ENCODE measurements around the gene CHST10.
"Not testable (repeated sequence)": the region's sequence is repeated elsewhere in the genome, so short reads cannot be mapped to it uniquely, and the experiment has no call there.

Gene CHST10, protein sequence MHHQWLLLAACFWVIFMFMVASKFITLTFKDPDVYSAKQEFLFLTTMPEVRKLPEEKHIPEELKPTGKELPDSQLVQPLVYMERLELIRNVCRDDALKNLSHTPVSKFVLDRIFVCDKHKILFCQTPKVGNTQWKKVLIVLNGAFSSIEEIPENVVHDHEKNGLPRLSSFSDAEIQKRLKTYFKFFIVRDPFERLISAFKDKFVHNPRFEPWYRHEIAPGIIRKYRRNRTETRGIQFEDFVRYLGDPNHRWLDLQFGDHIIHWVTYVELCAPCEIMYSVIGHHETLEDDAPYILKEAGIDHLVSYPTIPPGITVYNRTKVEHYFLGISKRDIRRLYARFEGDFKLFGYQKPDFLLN

GRCh38 chr2:100416935-100417710, at the start of gene CHST10:
Gene CHST10 (minus strand): TSS chr2:100417668. CDS start chr2:100406675, 10,993 bp downstream.
- DNase-seq: peak; percentile 61

GRCh38 chr2:100460904-100461530, 43.5 kb upstream of the CHST10 start:
- no peak for DNase-seq

DNA sequence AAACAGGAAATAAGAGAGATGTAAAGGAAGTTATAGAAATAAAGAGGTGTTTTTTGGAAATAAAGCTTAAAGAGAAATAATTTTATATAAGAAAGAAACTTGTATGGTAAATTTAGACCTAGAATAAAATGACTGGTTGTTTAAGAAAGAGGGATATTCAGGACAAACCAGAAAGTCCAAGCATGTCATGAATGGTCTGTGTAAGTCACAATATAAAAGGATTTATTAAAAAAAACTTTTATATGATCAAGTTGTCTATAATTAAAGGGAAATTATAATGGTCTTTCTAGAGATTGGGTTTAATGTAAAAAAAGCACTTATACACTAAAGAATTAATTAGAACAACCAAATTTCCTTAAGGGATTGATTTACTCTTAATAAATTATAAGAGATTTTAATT, 38.9 kb upstream of the CHST10 start:
- DNase-seq: not testable (repeated sequence)

GRCh38 chr2:100453853-100454252, 36.4 kb upstream of the CHST10 start:
- DNase-seq: no peak

GRCh38 chr2:100451734-100452133, 34.3 kb upstream of the CHST10 start:
- no peak for DNase-seq

DNA sequence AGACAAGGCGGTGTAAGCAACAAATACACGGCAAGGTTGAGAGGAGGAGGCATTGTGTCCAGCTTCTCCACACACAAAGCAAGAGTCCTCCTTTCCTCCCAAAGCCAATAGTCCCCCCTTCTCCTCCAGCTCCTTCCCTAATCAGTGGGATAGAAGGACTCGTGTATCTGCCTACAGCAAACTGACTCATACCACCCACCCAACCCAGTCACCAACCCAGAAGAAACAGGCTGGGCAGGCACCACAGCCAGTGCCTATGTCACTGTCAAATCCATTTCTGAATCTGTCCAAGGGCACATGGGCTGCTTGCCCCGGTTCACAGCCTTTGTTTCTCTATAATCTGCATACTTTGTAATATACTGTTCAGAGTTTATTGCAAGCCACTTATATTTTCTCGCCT, 33.6 kb upstream of the CHST10 start:
- DNase-seq: no peak

GRCh38 chr2:100446696-100447095, 29.2 kb upstream of the CHST10 start:
- DNase-seq: no peak

GRCh38 chr2:100437751-100438150, 20.3 kb upstream of the CHST10 start:
- DNase-seq: no peak

- no peak for DNase-seq
Observed at GRCh38 chr2:100429726-100430125, 12.3 kb upstream of the CHST10 start.

DNA sequence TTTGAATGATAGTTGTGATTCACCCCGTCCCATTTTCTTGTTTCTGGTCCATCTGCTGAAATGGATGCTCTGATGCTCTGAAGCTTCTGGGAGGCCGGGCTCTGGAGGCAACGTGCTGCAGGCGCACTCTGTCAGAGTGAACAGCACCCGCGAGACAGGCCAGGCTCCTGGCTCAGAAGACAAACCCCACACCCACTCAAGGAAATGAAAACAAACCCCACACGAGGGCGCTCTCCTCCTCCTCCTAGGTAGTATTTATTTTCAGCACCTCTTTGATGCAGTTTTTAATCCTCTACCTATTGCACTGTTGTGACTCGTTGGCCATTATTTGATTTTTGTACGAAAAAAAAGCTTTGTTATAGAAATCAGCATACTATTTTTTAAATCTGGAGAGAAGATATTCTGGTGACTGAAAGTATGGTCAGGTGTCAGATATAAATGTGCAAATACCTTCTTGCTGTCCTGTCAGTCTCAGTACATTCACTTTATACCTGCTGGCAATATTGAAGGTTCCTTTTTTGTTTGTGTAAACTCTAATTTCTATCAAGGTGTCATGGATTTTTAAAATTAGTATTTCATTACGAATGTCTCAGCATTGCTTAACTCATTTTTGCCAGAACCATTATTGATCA, 10.3 kb upstream of the CHST10 start:
- DNase-seq: peak; percentile 75

DNA sequence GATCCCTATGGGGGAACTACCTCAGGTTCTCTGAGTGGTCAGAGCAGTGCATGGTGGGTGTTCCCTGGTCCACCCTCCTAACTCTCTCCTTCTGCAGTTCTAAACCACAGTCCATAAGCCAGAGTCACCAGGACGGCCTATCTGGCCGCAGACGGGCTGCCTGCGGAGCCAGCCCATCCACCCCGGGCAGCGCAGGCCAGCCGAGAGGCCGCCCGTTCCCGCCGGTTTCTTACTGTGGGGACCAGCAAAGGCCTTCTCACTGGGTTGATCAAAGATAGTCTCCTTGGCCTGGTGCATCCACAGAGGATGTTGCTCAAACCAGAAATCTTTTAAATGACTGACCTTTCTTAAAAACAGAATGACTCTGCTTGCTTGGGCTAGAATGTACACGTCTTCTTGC, 9.6 kb upstream of the CHST10 start:
- DNase-seq: no peak

DNA sequence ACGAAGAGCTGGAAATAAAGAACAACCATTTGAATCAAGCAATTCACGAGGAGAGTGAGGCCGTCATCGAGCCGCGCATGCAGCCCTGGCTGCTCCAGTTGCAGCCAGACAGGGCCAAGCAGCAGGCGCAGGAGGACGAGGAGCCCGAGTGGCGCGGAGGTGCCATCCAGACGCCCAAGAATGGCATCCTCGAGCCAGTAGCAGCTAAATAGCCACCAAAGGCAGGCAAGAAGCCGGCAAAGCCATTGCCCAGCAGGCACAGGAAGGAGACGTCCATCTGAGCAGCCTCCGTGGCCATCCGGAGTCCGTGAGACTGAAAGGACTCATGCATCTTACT, 8.9 kb upstream of the CHST10 start:
- DNase-seq: no peak

GRCh38 chr2:100425573-100426383, 8.3 kb upstream of the CHST10 start:
- DNase-seq: no peak

- no peak for DNase-seq
Observed at GRCh38 chr2:100425107-100425506, 7.6 kb upstream of the CHST10 start.

DNA sequence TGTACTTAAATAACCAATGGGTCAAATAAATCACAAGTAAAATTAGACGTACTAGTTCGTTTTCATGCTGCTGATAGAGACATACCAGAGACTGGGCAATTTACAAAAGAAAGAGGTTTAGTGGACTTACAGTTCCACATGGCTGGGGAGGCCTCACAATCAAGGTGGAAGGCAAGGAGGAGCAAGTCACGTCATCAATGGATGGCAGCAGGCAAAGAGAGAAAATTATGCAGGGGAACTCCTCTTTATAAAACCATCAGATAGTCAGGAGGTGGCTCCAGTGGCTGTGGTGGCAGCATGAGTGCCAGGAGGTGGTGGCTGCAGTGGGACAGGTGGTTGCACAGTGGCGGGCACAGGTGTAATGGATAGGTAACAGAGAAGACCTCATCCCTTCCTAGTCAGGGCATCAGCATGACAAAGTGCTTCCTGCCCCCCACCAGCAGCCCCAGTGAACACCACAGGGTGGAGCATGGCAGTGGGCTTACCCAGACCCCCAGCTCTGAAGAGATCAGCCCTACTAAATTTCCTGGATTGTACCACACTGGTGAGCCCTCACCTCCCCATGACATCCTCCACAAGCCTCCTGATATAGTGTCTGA, 6.9 kb upstream of the CHST10 start:
- DNase-seq: no peak

DNA sequence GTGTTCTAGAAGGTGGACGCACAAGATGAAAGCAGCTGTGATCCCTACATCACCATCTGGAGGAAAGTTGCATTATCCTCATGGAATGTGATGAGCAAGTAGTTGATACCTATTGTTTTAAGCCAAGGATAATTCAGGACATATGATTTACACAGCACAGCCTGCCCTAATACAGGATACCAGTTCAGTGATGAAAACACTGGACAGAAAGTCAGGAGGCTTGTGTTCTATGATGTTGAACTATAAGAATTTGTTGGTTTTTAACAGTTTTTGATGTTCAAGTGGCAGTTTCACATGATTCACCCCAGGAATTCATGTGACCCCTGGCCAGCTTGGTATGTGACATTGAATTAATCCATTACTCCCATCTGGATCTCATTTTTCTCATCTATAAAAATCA, 6.2 kb upstream of the CHST10 start:
- DNase-seq: no peak

- DNase-seq: no peak
Observed at GRCh38 chr2:100422320-100423055, 5.0 kb upstream of the CHST10 start.

GRCh38 chr2:100419915-100420314, 2.4 kb upstream of the CHST10 start:
- DNase-seq: no peak

DNA sequence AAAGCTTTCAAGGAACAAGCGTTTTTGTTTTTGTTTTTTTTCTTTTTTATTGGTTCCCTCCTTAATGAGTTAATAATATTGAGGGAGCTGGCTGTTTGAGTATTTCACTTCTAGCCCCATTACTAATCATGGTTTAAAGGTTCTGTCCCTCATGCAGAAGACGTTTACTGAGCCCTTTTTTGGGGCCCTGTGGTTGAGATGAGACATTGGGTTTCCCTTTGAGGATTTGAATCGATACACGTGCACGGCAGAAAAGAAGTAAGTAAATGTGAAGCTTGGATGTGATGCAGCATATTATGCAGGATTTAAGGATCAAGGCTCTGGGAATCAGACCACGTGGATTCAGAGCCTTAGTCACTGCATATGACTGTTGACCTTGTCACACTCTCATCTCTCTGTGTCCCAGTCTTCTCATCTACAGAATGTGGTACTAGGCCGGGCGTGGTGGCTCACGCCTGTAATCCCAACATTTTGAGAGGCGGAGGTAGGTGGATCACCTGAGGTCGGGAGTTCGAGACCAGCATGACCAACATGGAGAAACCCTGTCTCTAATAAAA, 1.0 kb upstream of the CHST10 start:
- no peak for DNase-seq

DNA sequence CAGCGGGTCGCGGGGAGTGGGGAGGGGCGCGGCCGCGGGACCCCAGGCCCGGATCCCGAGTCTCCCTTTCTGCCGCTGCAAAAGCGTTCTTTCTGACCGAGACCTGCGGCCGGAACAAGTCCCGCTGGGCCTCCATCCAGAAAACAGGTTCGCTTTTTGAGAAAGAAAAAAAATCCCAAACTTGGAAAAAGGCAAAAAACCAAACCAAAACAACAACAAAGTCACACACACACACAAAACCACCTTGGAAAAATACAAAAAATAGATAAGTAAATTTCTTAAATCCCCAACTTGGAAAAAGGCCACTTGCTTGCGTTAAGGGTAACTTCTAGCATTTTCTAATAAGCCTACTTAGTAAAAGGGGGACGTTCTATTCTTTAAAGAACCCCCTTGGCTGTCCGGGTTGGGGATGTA, 250 bp upstream of the CHST10 start:
- no peak for DNase-seq

GRCh38 chr2:100416397-100416934, 1.0 kb downstream of the CHST10 start:
- no peak for DNase-seq
